ENCODE measurements around the gene SENP7. TPM values are rescaled to one million over a fixed set of nuclear protein-coding genes. Genes with fewer than 3 reads are reported as not detected.

Gene SENP7, protein sequence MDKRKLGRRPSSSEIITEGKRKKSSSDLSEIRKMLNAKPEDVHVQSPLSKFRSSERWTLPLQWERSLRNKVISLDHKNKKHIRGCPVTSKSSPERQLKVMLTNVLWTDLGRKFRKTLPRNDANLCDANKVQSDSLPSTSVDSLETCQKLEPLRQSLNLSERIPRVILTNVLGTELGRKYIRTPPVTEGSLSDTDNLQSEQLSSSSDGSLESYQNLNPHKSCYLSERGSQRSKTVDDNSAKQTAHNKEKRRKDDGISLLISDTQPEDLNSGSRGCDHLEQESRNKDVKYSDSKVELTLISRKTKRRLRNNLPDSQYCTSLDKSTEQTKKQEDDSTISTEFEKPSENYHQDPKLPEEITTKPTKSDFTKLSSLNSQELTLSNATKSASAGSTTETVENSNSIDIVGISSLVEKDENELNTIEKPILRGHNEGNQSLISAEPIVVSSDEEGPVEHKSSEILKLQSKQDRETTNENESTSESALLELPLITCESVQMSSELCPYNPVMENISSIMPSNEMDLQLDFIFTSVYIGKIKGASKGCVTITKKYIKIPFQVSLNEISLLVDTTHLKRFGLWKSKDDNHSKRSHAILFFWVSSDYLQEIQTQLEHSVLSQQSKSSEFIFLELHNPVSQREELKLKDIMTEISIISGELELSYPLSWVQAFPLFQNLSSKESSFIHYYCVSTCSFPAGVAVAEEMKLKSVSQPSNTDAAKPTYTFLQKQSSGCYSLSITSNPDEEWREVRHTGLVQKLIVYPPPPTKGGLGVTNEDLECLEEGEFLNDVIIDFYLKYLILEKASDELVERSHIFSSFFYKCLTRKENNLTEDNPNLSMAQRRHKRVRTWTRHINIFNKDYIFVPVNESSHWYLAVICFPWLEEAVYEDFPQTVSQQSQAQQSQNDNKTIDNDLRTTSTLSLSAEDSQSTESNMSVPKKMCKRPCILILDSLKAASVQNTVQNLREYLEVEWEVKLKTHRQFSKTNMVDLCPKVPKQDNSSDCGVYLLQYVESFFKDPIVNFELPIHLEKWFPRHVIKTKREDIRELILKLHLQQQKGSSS
- 2.7 and 4.5 TPM in 2 replicates for polyA plus RNA-seq (2012; rRNA removed)
- polyA plus RNA-seq (2012; cell fraction: cytosol; rRNA removed): 2.4 and 2.7 TPM in 2 replicates
- 4.2 and 12.4 TPM in 2 replicates for polyA plus RNA-seq (2012; cell fraction: nucleus; rRNA removed)

DNA sequence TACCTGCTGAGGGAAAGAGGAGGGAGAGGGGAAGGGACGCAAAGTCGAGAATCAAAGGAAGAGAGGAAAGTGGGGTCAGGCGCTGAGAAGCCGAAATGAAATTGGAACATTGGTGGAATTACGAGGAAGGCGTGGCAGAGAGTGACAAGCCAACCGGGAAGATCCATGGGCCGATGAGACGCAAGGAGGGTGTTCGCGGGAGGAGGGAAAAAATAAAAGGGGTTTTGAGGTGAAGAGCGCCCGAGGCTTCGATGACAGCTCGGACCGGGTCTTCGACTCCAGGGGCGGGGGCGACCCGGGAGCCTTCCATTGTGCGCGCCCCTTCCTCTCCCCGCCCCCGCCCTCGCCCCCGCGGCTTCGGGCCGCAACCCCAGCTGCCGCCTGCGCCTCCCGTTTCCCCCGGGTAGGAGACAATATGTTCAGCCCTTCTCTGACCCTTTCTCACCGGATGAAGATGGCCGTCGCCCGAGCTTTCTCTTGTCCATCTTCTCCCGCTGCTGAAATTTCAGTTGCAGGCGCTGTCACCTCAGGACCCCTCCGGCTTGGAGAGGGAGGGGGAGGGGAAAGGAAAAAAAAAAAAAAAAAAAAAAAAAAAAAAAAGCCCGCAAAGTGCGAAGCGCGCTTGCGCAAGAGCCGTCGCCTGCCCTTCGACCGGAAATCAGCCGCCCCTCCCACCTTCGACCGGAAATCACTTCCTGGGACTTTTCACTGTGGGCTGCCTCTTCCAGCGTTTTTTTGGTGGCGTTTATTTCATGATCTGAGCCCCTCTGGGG is at the start of gene SENP7:
TSS of gene SENP7 (minus strand) at position 567 of the 773 bp plus-strand sequence. CDS start at position 485, 82 bp downstream.
- peak within 1 kb of the TSS; percentile 93 to 97 for H3K27ac ChIP-seq (ENCODE audit: low read depth in 2 of 2, low read length in 1 of 2)
- peaks cover 9% of the 10 kb centered on the region for H3F3A ChIP-seq (replicated peaks; ENCODE audit: insufficient read depth)
- peak; percentile 89 for DNase-seq
- under 1% methylated on average over 36 of the region's 54 CpGs for WGBS (ENCODE audit: low lambda C conversion rate)
- H3K79me2 ChIP-seq (ENCODE audit: insufficient read depth): peaks cover 25% of the 10 kb centered on the region
- H3K9me3 ChIP-seq: no peaks in the 10 kb centered on the region
- H3K36me3 ChIP-seq (replicated peaks in 1 of 2; ENCODE audit: control insufficient read depth in 1 of 2, insufficient read depth in 2 of 2, low read length in 1 of 2): no peaks in the 10 kb centered on the region
- peak within 1 kb of the TSS; percentile 95 for H2AFZ ChIP-seq (ENCODE audit: low read depth)
- peak within 1 kb of the TSS; percentile 82 for H3K4me2 ChIP-seq
- H3K9me2 ChIP-seq: no peaks in the 10 kb centered on the region
- H3K27me3 ChIP-seq (ENCODE audit: insufficient read depth): no peaks in the 10 kb centered on the region
- H4K20me1 ChIP-seq (ENCODE audit: insufficient read depth): no peaks in the 10 kb centered on the region
- H3K4me3 ChIP-seq (ENCODE audit: low read depth in 2 of 2, low read length in 1 of 2): peak within 1 kb of the TSS; percentile 84 to 88
- CTCF ChIA-PET: interaction anchor here (0.6 to 1.6 kb wide), 8 partner anchors 13 to 776 kb away, joined by 3 read pairs; no protein-coding TSS in a partner anchor
- H3K4me1 ChIP-seq (ENCODE audit: control insufficient read depth in 1 of 2, insufficient read depth in 2 of 2, low read depth in 1 of 2, low read length in 1 of 2): peaks cover 0 to 4% of the 10 kb centered on the region in 2 experiments; a peak in 2 of 4 replicates
- POLR2A ChIA-PET: interaction anchor here (1.1 to 1.3 kb wide), 2 partner anchors 48 to 61 kb away, joined by 3 to 5 read pairs; partner anchors contain the start of genes PCNP and TRMT10C
- peak within 1 kb of the TSS; percentile 86 for H3K9ac ChIP-seq
- TF ChIP-seq RCOR1 (IDR thresholded peaks at IDR 0.05; ENCODE audit: low read length) (no peak), YY1 (IDR thresholded peaks at IDR 0.05; ENCODE audit: low read depth) (peak; percentile 53; the same call in 1 of the 2 replicates), FOXJ3 (CRISPR knock-in tag; IDR thresholded peaks at IDR 0.05) (no peak), SMC3 (IDR thresholded peaks at IDR 0.05; ENCODE audit: low read depth, low read length) (no peak), GATA2 (CRISPR knock-in tag; IDR thresholded peaks at IDR 0.05) (no peak), NRF1 (IDR thresholded peaks at IDR 0.05; ENCODE audit: low read depth, low read length) (peak; percentile 81), FOXM1 (IDR thresholded peaks at IDR 0.05; ENCODE audit: low read depth) (no peak), GABPA (IDR thresholded peaks at IDR 0.05; ENCODE audit: low read depth) (peak; percentile 86), TAF1 (IDR thresholded peaks at IDR 0.05; ENCODE audit: borderline replicate concordance, low read depth, low read length) (peak; percentile 70), TEAD4 (IDR thresholded peaks at IDR 0.05; ENCODE audit: borderline replicate concordance, insufficient read depth) (0 out of 2 replicates have a peak, but pooled peaks have one; percentile 20), JUND (IDR thresholded peaks at IDR 0.05) (peak; percentile 5; the same call in 1 of the 2 replicates), RFX5 (IDR thresholded peaks at IDR 0.05; ENCODE audit: low read length) (no peak), MEF2A (IDR thresholded peaks at IDR 0.05; ENCODE audit: borderline replicate concordance, low read depth) (no peak), ELF1 (IDR thresholded peaks at IDR 0.05) (peak; percentile 53; the same call in 1 of the 2 replicates), NFIC (IDR thresholded peaks at IDR 0.05; ENCODE audit: borderline replicate concordance) (no peak), RXRA (IDR thresholded peaks at IDR 0.05; ENCODE audit: borderline replicate concordance, low read depth) (no peak), TCF12 (IDR thresholded peaks at IDR 0.05) (0 out of 2 replicates have a peak, but pooled peaks have one; percentile 8), EZH2phosphoT487 (IDR thresholded peaks at IDR 0.05; ENCODE audit: borderline replicate concordance, low read depth) (no peak), RAD21 (IDR thresholded peaks at IDR 0.05; ENCODE audit: low read length) (no peak)
- TF ChIP-seq, protein P1, sequence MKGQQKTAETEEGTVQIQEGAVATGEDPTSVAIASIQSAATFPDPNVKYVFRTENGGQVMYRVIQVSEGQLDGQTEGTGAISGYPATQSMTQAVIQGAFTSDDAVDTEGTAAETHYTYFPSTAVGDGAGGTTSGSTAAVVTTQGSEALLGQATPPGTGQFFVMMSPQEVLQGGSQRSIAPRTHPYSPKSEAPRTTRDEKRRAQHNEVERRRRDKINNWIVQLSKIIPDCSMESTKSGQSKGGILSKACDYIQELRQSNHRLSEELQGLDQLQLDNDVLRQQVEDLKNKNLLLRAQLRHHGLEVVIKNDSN (IDR thresholded peaks at IDR 0.05; ENCODE audit: borderline replicate concordance, low read depth): no peak
- TF ChIP-seq, protein P2, sequence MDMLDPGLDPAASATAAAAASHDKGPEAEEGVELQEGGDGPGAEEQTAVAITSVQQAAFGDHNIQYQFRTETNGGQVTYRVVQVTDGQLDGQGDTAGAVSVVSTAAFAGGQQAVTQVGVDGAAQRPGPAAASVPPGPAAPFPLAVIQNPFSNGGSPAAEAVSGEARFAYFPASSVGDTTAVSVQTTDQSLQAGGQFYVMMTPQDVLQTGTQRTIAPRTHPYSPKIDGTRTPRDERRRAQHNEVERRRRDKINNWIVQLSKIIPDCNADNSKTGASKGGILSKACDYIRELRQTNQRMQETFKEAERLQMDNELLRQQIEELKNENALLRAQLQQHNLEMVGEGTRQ (IDR thresholded peaks at IDR 0.05; ENCODE audit: borderline replicate concordance, low read depth, low read length): no peak
- TF ChIP-seq, protein P3, sequence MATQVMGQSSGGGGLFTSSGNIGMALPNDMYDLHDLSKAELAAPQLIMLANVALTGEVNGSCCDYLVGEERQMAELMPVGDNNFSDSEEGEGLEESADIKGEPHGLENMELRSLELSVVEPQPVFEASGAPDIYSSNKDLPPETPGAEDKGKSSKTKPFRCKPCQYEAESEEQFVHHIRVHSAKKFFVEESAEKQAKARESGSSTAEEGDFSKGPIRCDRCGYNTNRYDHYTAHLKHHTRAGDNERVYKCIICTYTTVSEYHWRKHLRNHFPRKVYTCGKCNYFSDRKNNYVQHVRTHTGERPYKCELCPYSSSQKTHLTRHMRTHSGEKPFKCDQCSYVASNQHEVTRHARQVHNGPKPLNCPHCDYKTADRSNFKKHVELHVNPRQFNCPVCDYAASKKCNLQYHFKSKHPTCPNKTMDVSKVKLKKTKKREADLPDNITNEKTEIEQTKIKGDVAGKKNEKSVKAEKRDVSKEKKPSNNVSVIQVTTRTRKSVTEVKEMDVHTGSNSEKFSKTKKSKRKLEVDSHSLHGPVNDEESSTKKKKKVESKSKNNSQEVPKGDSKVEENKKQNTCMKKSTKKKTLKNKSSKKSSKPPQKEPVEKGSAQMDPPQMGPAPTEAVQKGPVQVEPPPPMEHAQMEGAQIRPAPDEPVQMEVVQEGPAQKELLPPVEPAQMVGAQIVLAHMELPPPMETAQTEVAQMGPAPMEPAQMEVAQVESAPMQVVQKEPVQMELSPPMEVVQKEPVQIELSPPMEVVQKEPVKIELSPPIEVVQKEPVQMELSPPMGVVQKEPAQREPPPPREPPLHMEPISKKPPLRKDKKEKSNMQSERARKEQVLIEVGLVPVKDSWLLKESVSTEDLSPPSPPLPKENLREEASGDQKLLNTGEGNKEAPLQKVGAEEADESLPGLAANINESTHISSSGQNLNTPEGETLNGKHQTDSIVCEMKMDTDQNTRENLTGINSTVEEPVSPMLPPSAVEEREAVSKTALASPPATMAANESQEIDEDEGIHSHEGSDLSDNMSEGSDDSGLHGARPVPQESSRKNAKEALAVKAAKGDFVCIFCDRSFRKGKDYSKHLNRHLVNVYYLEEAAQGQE (IDR thresholded peaks at IDR 0.05; ENCODE audit: low read depth, low read length): peak; percentile 33; the same call in 1 of the 2 replicates
- TF ChIP-seq, protein P4, sequence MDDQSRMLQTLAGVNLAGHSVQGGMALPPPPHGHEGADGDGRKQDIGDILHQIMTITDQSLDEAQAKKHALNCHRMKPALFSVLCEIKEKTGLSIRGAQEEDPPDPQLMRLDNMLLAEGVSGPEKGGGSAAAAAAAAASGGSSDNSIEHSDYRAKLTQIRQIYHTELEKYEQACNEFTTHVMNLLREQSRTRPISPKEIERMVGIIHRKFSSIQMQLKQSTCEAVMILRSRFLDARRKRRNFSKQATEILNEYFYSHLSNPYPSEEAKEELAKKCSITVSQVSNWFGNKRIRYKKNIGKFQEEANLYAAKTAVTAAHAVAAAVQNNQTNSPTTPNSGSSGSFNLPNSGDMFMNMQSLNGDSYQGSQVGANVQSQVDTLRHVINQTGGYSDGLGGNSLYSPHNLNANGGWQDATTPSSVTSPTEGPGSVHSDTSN (IDR thresholded peaks at IDR 0.05): peak; percentile 39

Data from SK-N-SH (cell line).